Mesothelial cell of epicardium (in vitro differentiated cells): ENCODE data around the gene AGTR1. TPM values are rescaled to one million over a fixed set of nuclear protein-coding genes. Genes with fewer than 3 reads are reported as not detected.
A peak's percentile ranks its signal among the peaks of the same experiment; 100 is the strongest.

Experiments used
- DNase-seq, 2 experiments: peaks; one replicate each; pipeline ENCODE4 v3.0.0; 2021; ENCODE audit warnings: low spot score in 2 of 2; ENCODE audit not compliant: unreplicated experiment in 2 of 2
- H3K27ac Mint-ChIP-seq: 2 replicates; pipeline ENCODE4 v1.8.0; 2021; ENCODE audit warnings: mixed read lengths
- H3K27me3 Mint-ChIP-seq: 2 replicates; pipeline ENCODE4 v1.8.0; 2021; ENCODE audit warnings: low read depth, mixed read lengths
- H3K36me3 Mint-ChIP-seq: 2 replicates; pipeline ENCODE4 v1.8.0; 2021; ENCODE audit warnings: mixed read lengths
- H3K4me1 Mint-ChIP-seq: 2 replicates; pipeline ENCODE4 v1.8.0; 2021; ENCODE audit warnings: mixed read lengths
- H3K4me3 Mint-ChIP-seq: 2 replicates; pipeline ENCODE4 v1.8.0; 2021; ENCODE audit warnings: mild to moderate bottlenecking, moderate library complexity, mixed read lengths
- H3K9me3 Mint-ChIP-seq: 2 replicates; pipeline ENCODE4 v1.8.0; 2021; ENCODE audit warnings: mixed read lengths
- CTCF ChIP-seq: fragments of 200-600 bp; sonication (generic); IDR thresholded peaks from one replicate; pipeline ENCODE4 v1.5.0; 2021; ENCODE audit warnings: antibody characterized with exemption; ENCODE audit not compliant: unreplicated experiment
- total RNA-seq: library from RNA; stranded (reverse); gene quantifications from 3 replicates; pipeline ENCODE4 v1.2.1, GENCODE V29; 2021

The AGTR1 gene
- 0.13 to 0.34 TPM (median 0.27 TPM) in 3 replicates for total RNA-seq

- Mint-ChIP-seq H3K27me3 (peaks cover 88% of the 10 kb centered on the region), H3K9me3 (no peaks in the 10 kb centered on the region), H3K27ac (no peak within 1 kb of the TSS), H3K4me1 (peaks cover 9% of the 10 kb centered on the region), H3K4me3 (peak within 1 kb of the TSS; percentile 77), H3K36me3 (no peaks in the 10 kb centered on the region)
- DNase-seq, result peak; percentile 32 to 51
- TF ChIP-seq CTCF, result no peak
These were observed at the start of gene AGTR1 for GRCh38 chr3:148697306-148698189. Gene AGTR1, plus strand, starts transcription at chr3:148697903. Its CDS starts 43,133 bp downstream, at chr3:148741036.

- Mint-ChIP-seq H3K4me3 (no peak overlapping the region), H3K4me1 (peaks cover 4% of the 10 kb centered on the region), H3K36me3 (no peaks in the 10 kb centered on the region), H3K27ac (no peak overlapping the region), H3K27me3 (no peaks in the 10 kb centered on the region), H3K9me3 (no peaks in the 10 kb centered on the region)
- DNase-seq, result no peak
- no peak for TF ChIP-seq CTCF
These were observed 48.9 kb upstream of the AGTR1 start for GRCh38 chr3:148648685-148649352.

- H3K27ac Mint-ChIP-seq, result no peak overlapping the region
- DNase-seq, result no peak
- H3K4me3 Mint-ChIP-seq, result no peak overlapping the region
- TF ChIP-seq CTCF, result no peak
- no peaks in the 10 kb centered on the region for H3K36me3 Mint-ChIP-seq
- peaks cover 2% of the 10 kb centered on the region for H3K4me1 Mint-ChIP-seq
- peaks cover 7% of the 10 kb centered on the region for H3K9me3 Mint-ChIP-seq
- no peaks in the 10 kb centered on the region for H3K27me3 Mint-ChIP-seq
These were observed 46.2 kb upstream of the AGTR1 start for GRCh38 chr3:148651549-148651948.

- H3K4me3 Mint-ChIP-seq, result no peak overlapping the region
- peaks cover 11% of the 10 kb centered on the region for H3K27me3 Mint-ChIP-seq
- peaks cover 7% of the 10 kb centered on the region for H3K9me3 Mint-ChIP-seq
- H3K4me1 Mint-ChIP-seq, result peaks cover 2% of the 10 kb centered on the region
- no peaks in the 10 kb centered on the region for H3K36me3 Mint-ChIP-seq
- no peak overlapping the region for H3K27ac Mint-ChIP-seq
- DNase-seq, result no peak
- TF ChIP-seq CTCF, result no peak
These were observed 43.3 kb upstream of the AGTR1 start for GRCh38 chr3:148654433-148654832.

GRCh38 chr3:148657470-148657869 lies 40.2 kb upstream of the AGTR1 start:
- Mint-ChIP-seq H3K4me3 (no peak overlapping the region), H3K27me3 (peaks cover 21% of the 10 kb centered on the region), H3K27ac (no peak overlapping the region), H3K36me3 (no peaks in the 10 kb centered on the region), H3K9me3 (peaks cover 7% of the 10 kb centered on the region), H3K4me1 (no peaks in the 10 kb centered on the region)
- TF ChIP-seq CTCF, result no peak
- DNase-seq, result no peak
